ENCODE results near the gene BAHCC1. TPM values are rescaled to one million over a fixed set of nuclear protein-coding genes. Genes with fewer than 3 reads are reported as not detected.
A peak's percentile ranks its signal among the peaks of the same experiment; 100 is the strongest.

Gene BAHCC1
- total RNA-seq, 1 experiment from 2014 or later: 3.1 TPM

DNA sequence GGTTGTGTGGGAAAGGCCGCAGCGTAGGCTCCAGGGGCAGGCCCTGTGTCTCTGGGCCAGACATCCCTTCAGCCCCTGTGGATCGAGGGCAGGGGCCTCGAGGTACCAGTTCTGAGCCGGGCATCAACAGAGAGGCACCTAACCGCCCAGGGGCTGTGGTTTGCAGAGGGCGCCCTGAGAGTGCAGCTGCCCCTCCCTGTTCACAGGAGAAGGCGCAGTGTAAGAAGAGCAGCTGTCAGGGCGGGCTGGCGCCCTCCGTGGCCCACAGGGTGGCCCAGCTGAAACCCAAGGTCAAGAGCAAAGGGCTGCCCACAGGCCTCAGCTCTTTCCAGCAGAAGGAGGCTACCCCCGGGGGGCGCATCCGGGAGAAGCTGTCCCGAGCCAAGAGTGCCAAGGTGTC, 60.8 kb downstream of the BAHCC1 start:
- Histone ChIP-seq H3T11ph (ENCODE audit: low read length) (no peak overlapping the region), H2AK5ac (ENCODE audit: insufficient read length, low read length) (no peak overlapping the region), H2BK120ac (ENCODE audit: low read depth, low read length, poor library complexity, severe bottlenecking) (no peak overlapping the region), H3K4ac (ENCODE audit: low read depth, low read length) (no peak overlapping the region), H3K23me2 (ENCODE audit: insufficient read length, low read depth, low read length, poor library complexity, severe bottlenecking) (no peaks in the 10 kb centered on the region), H3K18ac (ENCODE audit: insufficient read length, low read depth, low read length) (no peak overlapping the region), H2BK20ac (ENCODE audit: low read depth, low read length, poor library complexity, severe bottlenecking) (no peak overlapping the region), H3K23ac (ENCODE audit: insufficient read length, low read depth, low read length) (no peak overlapping the region), H2BK12ac (ENCODE audit: insufficient read length, low read depth, low read length) (no peak overlapping the region), H3K27ac (ENCODE audit: insufficient read length, low read depth, low read length) (no peak overlapping the region), H4K20me1 (ENCODE audit: control insufficient read depth, insufficient read depth, insufficient read length) (no peaks in the 10 kb centered on the region), H3K9me3 (ENCODE audit: control insufficient read depth, low read depth, low read length) (no peaks in the 10 kb centered on the region), H3K14ac (ENCODE audit: insufficient read depth, low read length) (no peak overlapping the region; the same call in 1 of the 2 replicates), H4K8ac (replicated peaks; ENCODE audit: insufficient read length, low read depth, low read length) (no peak overlapping the region), H3K4me2 (ENCODE audit: insufficient read depth, insufficient read length, low read length) (no peak overlapping the region), H2BK5ac (ENCODE audit: insufficient read length, low read length) (no peak overlapping the region), H2AFZ (ENCODE audit: low read length) (no peak overlapping the region), H3K4me1 (ENCODE audit: insufficient read depth, low read length) (no peaks in the 10 kb centered on the region), H4K5ac (ENCODE audit: insufficient read length, low read depth, low read length) (no peak overlapping the region), H3K9ac (ENCODE audit: extremely low read depth, insufficient read length, low read length) (no peak overlapping the region), H3K79me1 (ENCODE audit: insufficient read depth, low read depth, low read length, poor library complexity, severe bottlenecking) (no peaks in the 10 kb centered on the region), H3K56ac (ENCODE audit: insufficient read length, low read depth, low read length) (no peak overlapping the region), H2BK15ac (ENCODE audit: low read depth, low read length) (no peak overlapping the region), H4K91ac (ENCODE audit: insufficient read length, low read depth, low read length) (no peak overlapping the region), H3K27me3 (ENCODE audit: insufficient read depth, low read length) (no peaks in the 10 kb centered on the region), H3K79me2 (ENCODE audit: insufficient read depth, low read length) (no peaks in the 10 kb centered on the region)
- WGBS (ENCODE audit: extremely low coverage, insufficient read length, low lambda C conversion rate): no CpG with 5 or more reads among the region's 15 CpGs
- Mint-ChIP-seq H3K9me3 (no peaks in the 10 kb centered on the region), H3K27me3 (ENCODE audit: low read depth) (no peaks in the 10 kb centered on the region), H3K4me1 (peaks cover 5 to 17% of the 10 kb centered on the region in 2 experiments), H3K4me3 (no peak overlapping the region), H3K27ac (peak overlapping the region in 1 of 3 experiments; percentile 83; a peak in 2 of 7 replicates), H3K36me3 (ENCODE audit: insufficient read depth in 1 of 3, low read depth in 3 of 3) (no peaks in the 10 kb centered on the region)
- DNase-seq: no peak
- TF ChIP-seq, protein P1, sequence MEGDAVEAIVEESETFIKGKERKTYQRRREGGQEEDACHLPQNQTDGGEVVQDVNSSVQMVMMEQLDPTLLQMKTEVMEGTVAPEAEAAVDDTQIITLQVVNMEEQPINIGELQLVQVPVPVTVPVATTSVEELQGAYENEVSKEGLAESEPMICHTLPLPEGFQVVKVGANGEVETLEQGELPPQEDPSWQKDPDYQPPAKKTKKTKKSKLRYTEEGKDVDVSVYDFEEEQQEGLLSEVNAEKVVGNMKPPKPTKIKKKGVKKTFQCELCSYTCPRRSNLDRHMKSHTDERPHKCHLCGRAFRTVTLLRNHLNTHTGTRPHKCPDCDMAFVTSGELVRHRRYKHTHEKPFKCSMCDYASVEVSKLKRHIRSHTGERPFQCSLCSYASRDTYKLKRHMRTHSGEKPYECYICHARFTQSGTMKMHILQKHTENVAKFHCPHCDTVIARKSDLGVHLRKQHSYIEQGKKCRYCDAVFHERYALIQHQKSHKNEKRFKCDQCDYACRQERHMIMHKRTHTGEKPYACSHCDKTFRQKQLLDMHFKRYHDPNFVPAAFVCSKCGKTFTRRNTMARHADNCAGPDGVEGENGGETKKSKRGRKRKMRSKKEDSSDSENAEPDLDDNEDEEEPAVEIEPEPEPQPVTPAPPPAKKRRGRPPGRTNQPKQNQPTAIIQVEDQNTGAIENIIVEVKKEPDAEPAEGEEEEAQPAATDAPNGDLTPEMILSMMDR (conservative IDR thresholded peaks at IDR 0.05): no peak
